Loucy (cell line): ENCODE results near the gene CLSTN2.

ENCODE experiments used
- EZH2phosphoT487 ChIP-seq: fragments of 200-600 bp; IDR thresholded peaks from 2 replicates; pipeline ENCODE4 v1.6.1; 2018; ENCODE audit warnings: antibody characterized with exemption, mild to moderate bottlenecking, moderate library complexity, borderline replicate concordance
- TF ChIP-seq, protein P1 (sequence below): fragments of 200-600 bp; sonication (generic); conservative IDR thresholded peaks from 2 replicates; pipeline ENCODE4 v1.5.1; 2014; ENCODE audit warnings: mild to moderate bottlenecking, antibody characterized with exemption, low read length

DNA sequence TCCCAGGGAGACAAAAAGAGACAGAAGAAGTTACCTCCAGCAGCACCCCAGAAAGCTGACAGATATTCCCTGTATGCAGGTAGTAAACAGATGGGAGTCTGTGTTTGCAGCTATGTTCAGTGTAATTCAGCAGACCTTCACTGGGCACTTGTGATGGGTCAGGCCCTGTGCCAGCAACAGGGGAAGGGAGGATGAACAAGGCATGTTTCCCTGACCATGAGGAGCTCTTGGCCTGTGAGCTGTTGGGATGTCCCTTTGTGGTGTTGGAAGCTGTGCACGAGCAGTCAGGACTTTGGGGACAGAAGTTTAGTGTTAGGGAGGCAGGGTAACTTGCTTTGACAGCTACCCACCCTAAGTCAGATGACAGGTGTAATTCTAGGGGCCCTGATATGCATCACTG lies 636.9 kb downstream of the CLSTN2 start:
- TF ChIP-seq EZH2phosphoT487 = no peak
- TF ChIP-seq, protein P1, sequence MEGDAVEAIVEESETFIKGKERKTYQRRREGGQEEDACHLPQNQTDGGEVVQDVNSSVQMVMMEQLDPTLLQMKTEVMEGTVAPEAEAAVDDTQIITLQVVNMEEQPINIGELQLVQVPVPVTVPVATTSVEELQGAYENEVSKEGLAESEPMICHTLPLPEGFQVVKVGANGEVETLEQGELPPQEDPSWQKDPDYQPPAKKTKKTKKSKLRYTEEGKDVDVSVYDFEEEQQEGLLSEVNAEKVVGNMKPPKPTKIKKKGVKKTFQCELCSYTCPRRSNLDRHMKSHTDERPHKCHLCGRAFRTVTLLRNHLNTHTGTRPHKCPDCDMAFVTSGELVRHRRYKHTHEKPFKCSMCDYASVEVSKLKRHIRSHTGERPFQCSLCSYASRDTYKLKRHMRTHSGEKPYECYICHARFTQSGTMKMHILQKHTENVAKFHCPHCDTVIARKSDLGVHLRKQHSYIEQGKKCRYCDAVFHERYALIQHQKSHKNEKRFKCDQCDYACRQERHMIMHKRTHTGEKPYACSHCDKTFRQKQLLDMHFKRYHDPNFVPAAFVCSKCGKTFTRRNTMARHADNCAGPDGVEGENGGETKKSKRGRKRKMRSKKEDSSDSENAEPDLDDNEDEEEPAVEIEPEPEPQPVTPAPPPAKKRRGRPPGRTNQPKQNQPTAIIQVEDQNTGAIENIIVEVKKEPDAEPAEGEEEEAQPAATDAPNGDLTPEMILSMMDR = no peak
